Caco-2 (cell line): Measurements from ENCODE around the gene PHF21B. TPM values are rescaled to one million over a fixed set of nuclear protein-coding genes. Genes with fewer than 3 reads are reported as not detected.
"Not testable (repeated sequence)": the region's sequence is repeated elsewhere in the genome, so short reads cannot be mapped to it uniquely, and the experiment has no call there.

Experiments
- BruUV-seq: library from RNA; stranded (reverse); fragments of 400-500 nt; replicated peaks from 2 replicates; lab custom pipeline; 2021; lab: Mats Ljungman, UMichigan
- CTCF ChIA-PET: fragments of 300-600 bp; sonication (Branson Sonifier 250); formaldehyde crosslinking; loops from one replicate; lab custom pipeline; 2022; ENCODE audit warnings: antibody characterized with exemption; lab: Charles Lee
- POLR2A ChIA-PET: fragments of 300-600 bp; sonication (Branson Sonifier 250); formaldehyde crosslinking; loops from one replicate; lab custom pipeline; 2022; ENCODE audit warnings: antibody characterized with exemption; lab: Charles Lee
- DNase-seq, 2 experiments: peaks; one replicate each; pipeline versions ENCODE4 v3.0.0 to v3.0.0-alpha.2; 2020 to 2022
- H3K27me3 ChIP-seq: replicated peaks from 2 replicates; pipeline ENCODE4 v1.6.0; 2011; ENCODE audit warnings: low read length; ENCODE audit not compliant: control insufficient read depth, insufficient read depth
- H3K36me3 ChIP-seq: 2 replicates; pipeline ENCODE4 v1.5.1; 2011; ENCODE audit warnings: low read length; ENCODE audit not compliant: control insufficient read depth, insufficient read depth
- H3K4me1 ChIP-seq: fragments of 250-450 bp; sonication (Bioruptor Pico); 2 replicates; pipeline ENCODE4 v1.5.1; 2020; ENCODE audit warnings: mild to moderate bottlenecking
- H3K4me3 ChIP-seq: 2 replicates; pipeline ENCODE4 v1.5.1; 2011; ENCODE audit warnings: low read depth, mild to moderate bottlenecking, control low read depth, low read length
- H3K9me3 ChIP-seq: fragments of 250-450 bp; sonication (Bioruptor Pico); 2 replicates; pipeline ENCODE4 v1.5.1; 2020; ENCODE audit warnings: mild to moderate bottlenecking, moderate library complexity
- H3K27ac Mint-ChIP-seq: one replicate; pipeline ENCODE4 v1.8.0; 2022; ENCODE audit warnings: mixed read lengths; ENCODE audit not compliant: unreplicated experiment
- H3K27me3 Mint-ChIP-seq: one replicate; pipeline ENCODE4 v1.8.0; 2022; ENCODE audit warnings: mixed read lengths; ENCODE audit not compliant: insufficient read depth, unreplicated experiment
- H3K36me3 Mint-ChIP-seq: one replicate; pipeline ENCODE4 v1.8.0; 2022; ENCODE audit warnings: mild to moderate bottlenecking, mixed read lengths; ENCODE audit not compliant: insufficient read depth, unreplicated experiment
- H3K4me1 Mint-ChIP-seq: one replicate; pipeline ENCODE4 v1.8.0; 2022; ENCODE audit warnings: low read depth, mixed read lengths; ENCODE audit not compliant: unreplicated experiment
- H3K4me3 Mint-ChIP-seq: one replicate; pipeline ENCODE4 v1.8.0; 2022; ENCODE audit warnings: mild to moderate bottlenecking, moderate library complexity, mixed read lengths; ENCODE audit not compliant: unreplicated experiment
- H3K9me3 Mint-ChIP-seq: one replicate; pipeline ENCODE4 v1.8.0; 2022; ENCODE audit warnings: mixed read lengths; ENCODE audit not compliant: unreplicated experiment
- intact Hi-C: fragments of 100-400 bp; cut with micrococcal nuclease; formaldehyde crosslinking; loops from one replicate; pipeline ENCODE4 v1.10.0; 2022; ENCODE audit not compliant: unreplicated experiment
- total RNA-seq: library from RNA; stranded (reverse); gene quantifications from 2 replicates; pipeline ENCODE4 v1.2.3, GENCODE V29; 2022
- TF ChIP-seq, protein P1 (sequence below), 2 experiments: fragments of 200-600 bp in 1 of 2; IDR thresholded peaks; 1 replicate in 1 of 2; 2 replicates in 1 of 2; pipeline versions ENCODE4 v1.5.1 to v1.8.0; 2011 to 2022; ENCODE audit warnings: antibody characterized with exemption in 1 of 2, control low read depth in 1 of 2, inconsistent platforms in 1 of 2, low read depth in 1 of 2, low read length in 1 of 2, mild to moderate bottlenecking in 1 of 2, moderate library complexity in 1 of 2; ENCODE audit not compliant: insufficient read depth in 1 of 2, severe bottlenecking in 1 of 2, unreplicated experiment in 1 of 2

Gene PHF21B
- total RNA-seq, 1 experiment from 2014 or later, result 0.98 TPM

GRCh38 chr22:44859641-44860040, 150.2 kb downstream of the PHF21B start:
- H3K9me3 ChIP-seq, result no peaks in the 10 kb centered on the region
- H3K4me3 ChIP-seq, result no peak overlapping the region
- no peak overlapping the region for H3K4me3 Mint-ChIP-seq
- H3K4me1 ChIP-seq, result no peaks in the 10 kb centered on the region
- intact Hi-C loops, result no loop called here
- H3K9me3 Mint-ChIP-seq, result no peaks in the 10 kb centered on the region
- no peaks in the 10 kb centered on the region for H3K27me3 ChIP-seq
- ChIA-PET CTCF (no interaction called here), POLR2A (interaction anchor here (0.5 kb wide), 1 partner anchor 88 kb away, joined by 5 read pairs; no protein-coding TSS in a partner anchor)
- H3K27ac Mint-ChIP-seq, result no peak overlapping the region
- no TSS peak for BruUV-seq
- H3K27me3 Mint-ChIP-seq, result no peaks in the 10 kb centered on the region
- peaks cover 1% of the 10 kb centered on the region for H3K36me3 ChIP-seq
- DNase-seq, result no peak
- H3K4me1 Mint-ChIP-seq, result no peaks in the 10 kb centered on the region
- TF ChIP-seq, protein P1, sequence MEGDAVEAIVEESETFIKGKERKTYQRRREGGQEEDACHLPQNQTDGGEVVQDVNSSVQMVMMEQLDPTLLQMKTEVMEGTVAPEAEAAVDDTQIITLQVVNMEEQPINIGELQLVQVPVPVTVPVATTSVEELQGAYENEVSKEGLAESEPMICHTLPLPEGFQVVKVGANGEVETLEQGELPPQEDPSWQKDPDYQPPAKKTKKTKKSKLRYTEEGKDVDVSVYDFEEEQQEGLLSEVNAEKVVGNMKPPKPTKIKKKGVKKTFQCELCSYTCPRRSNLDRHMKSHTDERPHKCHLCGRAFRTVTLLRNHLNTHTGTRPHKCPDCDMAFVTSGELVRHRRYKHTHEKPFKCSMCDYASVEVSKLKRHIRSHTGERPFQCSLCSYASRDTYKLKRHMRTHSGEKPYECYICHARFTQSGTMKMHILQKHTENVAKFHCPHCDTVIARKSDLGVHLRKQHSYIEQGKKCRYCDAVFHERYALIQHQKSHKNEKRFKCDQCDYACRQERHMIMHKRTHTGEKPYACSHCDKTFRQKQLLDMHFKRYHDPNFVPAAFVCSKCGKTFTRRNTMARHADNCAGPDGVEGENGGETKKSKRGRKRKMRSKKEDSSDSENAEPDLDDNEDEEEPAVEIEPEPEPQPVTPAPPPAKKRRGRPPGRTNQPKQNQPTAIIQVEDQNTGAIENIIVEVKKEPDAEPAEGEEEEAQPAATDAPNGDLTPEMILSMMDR (IDR thresholded peaks at IDR 0.05; ENCODE audit: insufficient read depth in 1 of 2, low read depth in 1 of 2, low read length in 1 of 2, severe bottlenecking in 1 of 2, unreplicated experiment in 1 of 2), result no peak
- H3K36me3 Mint-ChIP-seq, result peaks cover 40% of the 10 kb centered on the region

- H3K4me1 ChIP-seq, H3K27me3 ChIP-seq, H3K4me3 Mint-ChIP-seq, DNase-seq, H3K4me1 Mint-ChIP-seq, H3K36me3 ChIP-seq, H3K27ac Mint-ChIP-seq, H3K9me3 ChIP-seq, H3K27me3 Mint-ChIP-seq, BruUV-seq, POLR2A ChIA-PET, H3K4me3 ChIP-seq, H3K9me3 Mint-ChIP-seq, intact Hi-C loops: not testable (repeated sequence)
- peaks cover 32% of the 10 kb centered on the region for H3K36me3 Mint-ChIP-seq
- CTCF ChIA-PET, result interaction anchor here (0.7 kb wide), 1 partner anchor 34 kb away, joined by 5 read pairs; no protein-coding TSS in a partner anchor
Observed at GRCh38 chr22:44858819-44859218, 151.0 kb downstream of the PHF21B start.

GRCh38 chr22:44855855-44856254, 153.9 kb downstream of the PHF21B start:
- no TSS peak for BruUV-seq
- H3K4me3 Mint-ChIP-seq, result no peak overlapping the region
- no peak overlapping the region for H3K27ac Mint-ChIP-seq
- Histone ChIP-seq H3K9me3 (no peaks in the 10 kb centered on the region), H3K4me1 (no peaks in the 10 kb centered on the region), H3K4me3 (no peak overlapping the region), H3K27me3 (no peaks in the 10 kb centered on the region), H3K36me3 (peaks cover 1% of the 10 kb centered on the region)
- TF ChIP-seq, protein P1 (IDR thresholded peaks at IDR 0.05; ENCODE audit: insufficient read depth in 1 of 2, low read depth in 1 of 2, low read length in 1 of 2, severe bottlenecking in 1 of 2, unreplicated experiment in 1 of 2), result no peak
- H3K4me1 Mint-ChIP-seq, result no peaks in the 10 kb centered on the region
- DNase-seq, result peak in 1 of 2 experiments; percentile 2
- H3K9me3 Mint-ChIP-seq, result no peaks in the 10 kb centered on the region
- intact Hi-C loops, result no loop called here
- peaks cover 28% of the 10 kb centered on the region for H3K36me3 Mint-ChIP-seq
- CTCF ChIA-PET, result interaction anchor here (0.6 kb wide), 1 partner anchor 136 kb away, joined by 3 read pairs; no protein-coding TSS in a partner anchor
- POLR2A ChIA-PET, result no interaction called here
- no peaks in the 10 kb centered on the region for H3K27me3 Mint-ChIP-seq

- H3K36me3 ChIP-seq, H3K4me1 Mint-ChIP-seq, BruUV-seq, POLR2A ChIA-PET, H3K4me3 ChIP-seq, H3K9me3 Mint-ChIP-seq, H3K9me3 ChIP-seq, H3K27me3 Mint-ChIP-seq, H3K27me3 ChIP-seq, H3K4me3 Mint-ChIP-seq, H3K27ac Mint-ChIP-seq, intact Hi-C loops, H3K4me1 ChIP-seq: not testable (repeated sequence)
- CTCF ChIA-PET, result interaction anchor here (0.7 kb wide), 1 partner anchor 87 kb away, joined by 3 read pairs; no protein-coding TSS in a partner anchor
- H3K36me3 Mint-ChIP-seq, result peaks cover 25% of the 10 kb centered on the region
- peak in 1 of 2 experiments; percentile 3 for DNase-seq
Observed at GRCh38 chr22:44854641-44855040, 155.2 kb downstream of the PHF21B start.
